HEK293 (cell line): ENCODE measurements around the gene KCNAB2.

ENCODE experiments used
- CTCF ChIA-PET: fragments of 350-600 bp; formaldehyde crosslinking; extraction: SDS; loops from one replicate; lab custom pipeline; 2021; ENCODE audit warnings: antibody characterized with exemption; lab: Yijun Ruan, JAX
- POLR2A ChIA-PET: fragments of 300-600 bp; formaldehyde crosslinking; extraction: SDS; loops from one replicate; lab custom pipeline; 2020; ENCODE audit warnings: antibody characterized with exemption, inconsistent platforms; lab: Yijun Ruan, JAX
- H3K27ac ChIP-seq: fragments of 200-500 bp; sonication (Bioruptor generic); 2 replicates; pipeline ENCODE4 v1.5.1; 2014; ENCODE audit warnings: low read depth, low read length, control low read depth, inconsistent platforms; ENCODE audit errors: extremely low read depth
- H3K36me3 ChIP-seq, 2 experiments: fragments of 200-500 bp in 1 of 2; sonication (Bioruptor generic) in 1 of 2; 1 replicate in 1 of 2; 2 replicates in 1 of 2; pipeline ENCODE4 v1.5.1; 2014 to 2017; ENCODE audit warnings: inconsistent platforms in 2 of 2, low read length in 2 of 2; ENCODE audit not compliant: control insufficient read depth in 2 of 2, insufficient read depth in 1 of 2
- H3K4me1 ChIP-seq: fragments of 200-500 bp; sonication (Bioruptor generic); 2 replicates; pipeline ENCODE4 v1.5.1; 2014; ENCODE audit warnings: mild to moderate bottlenecking, low read length, inconsistent platforms; ENCODE audit not compliant: control insufficient read depth, insufficient read depth
- H3K4me3 ChIP-seq: 2 replicates; pipeline ENCODE4 v1.5.1; 2011; ENCODE audit warnings: low read depth, mild to moderate bottlenecking, control low read depth, low read length, moderate library complexity
- H3K9me3 ChIP-seq: fragments of 200-500 bp; sonication (Bioruptor generic); 2 replicates; pipeline ENCODE4 v1.5.1; 2014; ENCODE audit warnings: low read depth, low read length, inconsistent platforms; ENCODE audit not compliant: control insufficient read depth, insufficient read depth
- GLIS2 ChIP-seq: fragments of 450-650 bp; formaldehyde crosslinking; IDR thresholded peaks from 2 replicates; pipeline ENCODE4 v1.5.1; 2016; ENCODE audit warnings: missing biosample characterization, missing genetic modification characterization
- KLF9 ChIP-seq: fragments of 450-650 bp; formaldehyde crosslinking; IDR thresholded peaks from 2 replicates; pipeline ENCODE4 v1.5.1; 2016; ENCODE audit warnings: missing biosample characterization, missing genetic modification characterization, low read depth
- SETDB1 ChIP-seq: IDR thresholded peaks from one replicate; pipeline ENCODE4 v1.6.1; 2017; ENCODE audit warnings: mild to moderate bottlenecking, low read length, moderate library complexity, mixed read lengths; ENCODE audit not compliant: insufficient read length
- SP2 ChIP-seq: fragments of 450-650 bp; formaldehyde crosslinking; IDR thresholded peaks from 2 replicates; pipeline ENCODE4 v1.5.1; 2016; ENCODE audit warnings: missing biosample characterization, missing genetic modification characterization
- SP3 ChIP-seq: fragments of 450-650 bp; formaldehyde crosslinking; IDR thresholded peaks from 2 replicates; pipeline ENCODE4 v1.5.1; 2016; ENCODE audit warnings: missing biosample characterization, missing genetic modification characterization
- TRIM28 ChIP-seq: IDR thresholded peaks from 2 replicates; pipeline ENCODE4 v1.6.1; 2011; ENCODE audit warnings: low read length, control low read depth, borderline replicate concordance
- ZFHX2 ChIP-seq: fragments of 450-650 bp; formaldehyde crosslinking; conservative IDR thresholded peaks from 2 replicates; pipeline ENCODE4 v1.5.1; 2016; ENCODE audit warnings: missing biosample characterization, missing genetic modification characterization
- ZFP69B ChIP-seq: fragments of 450-650 bp; formaldehyde crosslinking; IDR thresholded peaks from 2 replicates; pipeline ENCODE4 v1.5.1; 2016; ENCODE audit warnings: missing biosample characterization, missing genetic modification characterization
- ZNF155 ChIP-seq: fragments of 450-650 bp; formaldehyde crosslinking; IDR thresholded peaks from 2 replicates; pipeline ENCODE4 v1.5.1; 2016; ENCODE audit warnings: missing biosample characterization, missing genetic modification characterization
- ZNF221 ChIP-seq: fragments of 450-650 bp; formaldehyde crosslinking; IDR thresholded peaks from 2 replicates; pipeline ENCODE4 v1.5.1; 2017; ENCODE audit warnings: missing biosample characterization, missing genetic modification characterization, borderline replicate concordance
- ZNF311 ChIP-seq: fragments of 450-650 bp; formaldehyde crosslinking; IDR thresholded peaks from 2 replicates; pipeline ENCODE4 v1.5.1; 2017; ENCODE audit warnings: missing biosample characterization, missing genetic modification characterization, borderline replicate concordance
- ZNF514 ChIP-seq: fragments of 450-650 bp; formaldehyde crosslinking; IDR thresholded peaks from 2 replicates; pipeline ENCODE4 v1.5.1; 2016; ENCODE audit warnings: missing biosample characterization, missing genetic modification characterization
- ZNF521 ChIP-seq: fragments of 450-650 bp; formaldehyde crosslinking; IDR thresholded peaks from 2 replicates; pipeline ENCODE4 v1.5.1; 2017; ENCODE audit warnings: missing biosample characterization, mild to moderate bottlenecking, missing genetic modification characterization
- ZNF544 ChIP-seq: fragments of 450-650 bp; formaldehyde crosslinking; IDR thresholded peaks from 2 replicates; pipeline ENCODE4 v1.5.0; 2017; ENCODE audit warnings: missing biosample characterization, missing genetic modification characterization
- ZNF549 ChIP-seq: fragments of 450-650 bp; IDR thresholded peaks from 2 replicates; pipeline ENCODE4 v1.5.1; 2018; ENCODE audit warnings: missing biosample characterization, missing genetic modification characterization, mild to moderate bottlenecking, inconsistent platforms, moderate library complexity
- ZNF571 ChIP-seq: fragments of 450-650 bp; formaldehyde crosslinking; IDR thresholded peaks from 2 replicates; pipeline ENCODE4 v1.5.0; 2017; ENCODE audit warnings: missing biosample characterization, missing genetic modification characterization
- ZNF707 ChIP-seq: fragments of 450-650 bp; formaldehyde crosslinking; IDR thresholded peaks from 2 replicates; pipeline ENCODE4 v1.5.1; 2016; ENCODE audit warnings: missing biosample characterization, missing genetic modification characterization
- TF ChIP-seq, protein P1 (sequence below): IDR thresholded peaks from 2 replicates; pipeline ENCODE4 v1.6.1; 2011; ENCODE audit warnings: mild to moderate bottlenecking, low read depth, low read length, borderline replicate concordance
- TF ChIP-seq, protein P2 (sequence below): fragments of 450-650 bp; IDR thresholded peaks from 2 replicates; pipeline ENCODE4 v1.5.1; 2018; ENCODE audit warnings: missing biosample characterization, missing genetic modification characterization
- TF ChIP-seq, protein P3 (sequence below): fragments of 450-650 bp; formaldehyde crosslinking; IDR thresholded peaks from 2 replicates; pipeline ENCODE4 v1.5.1; 2016; ENCODE audit warnings: missing biosample characterization, missing genetic modification characterization

Gene KCNAB2

DNA sequence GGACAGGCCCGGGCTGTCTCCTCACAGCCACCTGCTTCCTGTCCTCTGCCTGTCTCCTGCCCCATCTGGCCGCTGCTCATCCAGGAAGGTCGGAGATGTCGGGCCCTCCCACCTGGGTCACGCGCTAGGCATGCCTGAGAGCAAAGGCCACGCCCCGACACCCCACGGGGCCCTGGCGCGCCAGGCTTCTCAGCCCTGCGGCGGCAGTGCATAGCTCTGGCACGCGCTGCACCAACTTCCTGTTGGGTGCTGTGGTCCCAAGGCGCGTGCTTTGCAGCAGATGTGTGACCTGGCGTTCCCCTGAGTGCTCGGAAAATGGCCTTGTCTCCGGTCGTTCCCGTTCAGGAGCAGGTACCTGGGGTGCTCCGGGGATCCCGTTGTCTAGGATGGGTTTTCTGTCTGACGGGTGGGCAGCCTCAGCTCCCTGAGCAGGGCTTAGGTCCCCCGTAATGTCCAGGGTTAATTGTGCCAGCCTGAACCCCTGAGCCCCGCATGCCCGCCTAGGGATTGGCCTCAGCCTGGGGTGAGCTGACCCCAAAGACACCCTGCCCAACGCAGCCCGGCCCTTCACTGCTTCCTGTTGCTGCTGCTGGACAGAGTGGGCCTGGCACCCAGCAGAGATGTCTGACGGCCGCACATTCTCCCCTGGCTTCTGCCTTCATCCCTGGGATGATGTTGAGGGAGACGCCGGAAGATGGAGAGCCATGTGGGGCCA lies 19.4 kb upstream of the KCNAB2 start:
- no peak overlapping the region for H3K4me3 ChIP-seq
- CTCF ChIA-PET: interaction anchor here (1.8 kb wide), 1 partner anchor 8 kb away, joined by 6 read pairs; no protein-coding TSS in a partner anchor

DNA sequence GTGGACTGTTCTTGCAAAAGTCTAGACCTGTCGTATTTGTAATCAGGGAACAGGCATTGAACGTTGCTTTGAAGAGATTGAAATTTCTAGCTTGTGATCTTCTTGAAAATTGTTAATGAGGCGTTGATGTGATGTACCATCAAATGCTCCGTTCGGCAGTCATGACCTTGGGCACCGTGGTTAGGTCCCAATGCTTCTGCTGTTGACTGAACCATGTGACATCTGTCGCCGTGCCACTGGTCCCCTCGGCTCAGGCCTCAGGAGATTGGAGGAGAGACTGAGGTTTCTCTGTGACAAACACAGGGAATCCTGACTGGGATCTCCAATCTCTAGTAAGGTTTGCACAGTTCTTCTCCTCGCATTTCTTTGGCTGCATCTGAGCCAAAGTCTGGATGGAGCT lies 18.1 kb upstream of the KCNAB2 start:
- TF ChIP-seq SP2 (tag by site-specific recombination) (no peak), SETDB1 (no peak), TRIM28 (no peak), ZNF155 (tag by site-specific recombination) (no peak), ZNF311 (no peak), SP3 (tag by site-specific recombination) (no peak), ZNF549 (tag by site-specific recombination) (no peak), KLF9 (tag by site-specific recombination) (no peak), ZNF544 (tag by site-specific recombination) (no peak), ZNF571 (tag by site-specific recombination) (no peak), ZNF707 (tag by site-specific recombination) (no peak), ZNF514 (tag by site-specific recombination) (no peak), ZFHX2 (tag by site-specific recombination) (no peak), ZNF521 (tag by site-specific recombination) (no peak), ZFP69B (no peak)
- TF ChIP-seq, protein P1, sequence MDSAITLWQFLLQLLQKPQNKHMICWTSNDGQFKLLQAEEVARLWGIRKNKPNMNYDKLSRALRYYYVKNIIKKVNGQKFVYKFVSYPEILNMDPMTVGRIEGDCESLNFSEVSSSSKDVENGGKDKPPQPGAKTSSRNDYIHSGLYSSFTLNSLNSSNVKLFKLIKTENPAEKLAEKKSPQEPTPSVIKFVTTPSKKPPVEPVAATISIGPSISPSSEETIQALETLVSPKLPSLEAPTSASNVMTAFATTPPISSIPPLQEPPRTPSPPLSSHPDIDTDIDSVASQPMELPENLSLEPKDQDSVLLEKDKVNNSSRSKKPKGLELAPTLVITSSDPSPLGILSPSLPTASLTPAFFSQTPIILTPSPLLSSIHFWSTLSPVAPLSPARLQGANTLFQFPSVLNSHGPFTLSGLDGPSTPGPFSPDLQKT: no peak
- TF ChIP-seq, protein P2, sequence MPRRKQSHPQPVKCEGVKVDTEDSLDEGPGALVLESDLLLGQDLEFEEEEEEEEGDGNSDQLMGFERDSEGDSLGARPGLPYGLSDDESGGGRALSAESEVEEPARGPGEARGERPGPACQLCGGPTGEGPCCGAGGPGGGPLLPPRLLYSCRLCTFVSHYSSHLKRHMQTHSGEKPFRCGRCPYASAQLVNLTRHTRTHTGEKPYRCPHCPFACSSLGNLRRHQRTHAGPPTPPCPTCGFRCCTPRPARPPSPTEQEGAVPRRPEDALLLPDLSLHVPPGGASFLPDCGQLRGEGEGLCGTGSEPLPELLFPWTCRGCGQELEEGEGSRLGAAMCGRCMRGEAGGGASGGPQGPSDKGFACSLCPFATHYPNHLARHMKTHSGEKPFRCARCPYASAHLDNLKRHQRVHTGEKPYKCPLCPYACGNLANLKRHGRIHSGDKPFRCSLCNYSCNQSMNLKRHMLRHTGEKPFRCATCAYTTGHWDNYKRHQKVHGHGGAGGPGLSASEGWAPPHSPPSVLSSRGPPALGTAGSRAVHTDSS (tag by site-specific recombination): no peak
- TF ChIP-seq, protein P3, sequence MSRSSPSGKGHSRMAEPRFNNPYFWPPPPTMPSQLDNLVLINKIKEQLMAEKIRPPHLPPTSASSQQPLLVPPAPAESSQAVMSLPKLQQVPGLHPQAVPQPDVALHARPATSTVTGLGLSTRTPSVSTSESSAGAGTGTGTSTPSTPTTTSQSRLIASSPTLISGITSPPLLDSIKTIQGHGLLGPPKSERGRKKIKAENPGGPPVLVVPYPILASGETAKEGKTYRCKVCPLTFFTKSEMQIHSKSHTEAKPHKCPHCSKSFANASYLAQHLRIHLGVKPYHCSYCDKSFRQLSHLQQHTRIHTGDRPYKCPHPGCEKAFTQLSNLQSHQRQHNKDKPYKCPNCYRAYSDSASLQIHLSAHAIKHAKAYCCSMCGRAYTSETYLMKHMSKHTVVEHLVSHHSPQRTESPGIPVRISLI (tag by site-specific recombination): no peak
- CTCF ChIA-PET: no interaction called here
- Histone ChIP-seq H3K9me3 (no peaks in the 10 kb centered on the region), H3K27ac (no peak overlapping the region), H3K4me3 (no peak overlapping the region), H3K36me3 (no peaks in the 10 kb centered on the region), H3K4me1 (no peaks in the 10 kb centered on the region)
- POLR2A ChIA-PET: no interaction called here

More for the DNA sequence above, 19.4 kb upstream of the KCNAB2 start:
- Histone ChIP-seq H3K4me1 (no peaks in the 10 kb centered on the region), H3K9me3 (no peaks in the 10 kb centered on the region), H3K36me3 (no peaks in the 10 kb centered on the region), H3K27ac (no peak overlapping the region)
- POLR2A ChIA-PET: no interaction called here
- TF ChIP-seq ZNF221 (no peak), GLIS2 (0 out of 2 replicates have a peak, but pooled peaks have one; percentile 20)
